ENCODE results near the gene FAM83D. TPM values are rescaled to one million over a fixed set of nuclear protein-coding genes. Genes with fewer than 3 reads are reported as not detected.
"Not testable (repeated sequence)": the region's sequence is repeated elsewhere in the genome, so short reads cannot be mapped to it uniquely, and the experiment has no call there.

FAM83D gene
- total RNA-seq, 1 experiment from 2014 or later: 18.4 TPM

DNA sequence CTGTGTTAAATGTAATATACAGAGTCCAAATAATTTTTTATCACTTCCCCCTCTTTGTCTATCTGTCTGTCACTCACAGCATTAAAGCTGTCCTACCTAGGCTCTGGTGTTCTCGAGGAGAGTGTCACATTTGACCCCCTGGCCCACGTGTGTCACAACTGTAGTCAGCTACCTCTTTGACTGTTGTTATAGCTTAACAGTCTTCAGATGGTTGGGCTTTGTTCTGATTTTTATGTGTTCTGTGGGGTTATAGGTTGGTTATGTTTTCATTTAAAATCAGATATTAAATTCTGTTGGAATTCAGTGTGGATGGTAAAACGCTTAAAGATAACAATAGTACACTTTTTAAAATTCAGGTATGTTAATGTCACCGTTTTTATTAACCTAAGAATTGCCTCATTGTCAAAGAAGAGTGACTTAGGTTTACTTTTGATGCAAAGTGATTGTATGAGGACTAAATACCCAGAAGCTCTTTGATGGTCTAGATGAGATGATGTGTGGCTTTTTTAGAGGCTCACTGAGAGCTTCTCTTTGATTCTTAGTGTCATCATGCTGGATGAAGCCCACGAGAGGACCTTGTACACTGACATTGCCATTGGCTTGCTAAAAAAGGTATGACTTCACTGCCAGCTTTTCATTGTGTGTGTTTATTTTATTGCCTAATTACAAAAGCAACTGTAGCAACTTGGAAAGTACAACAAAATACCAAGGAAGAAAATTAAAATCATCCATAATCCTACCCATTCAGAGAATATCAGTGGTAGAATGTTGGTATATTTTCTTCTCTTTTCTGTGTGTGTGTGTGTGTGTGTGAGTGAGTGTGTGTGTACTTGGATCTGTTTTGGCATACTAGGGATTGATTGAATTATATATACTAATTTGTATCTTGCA lies 65.8 kb downstream of the FAM83D start:
- peaks cover 47% of the 10 kb centered on the region for H3K36me3 Mint-ChIP-seq (ENCODE audit: insufficient read depth, unreplicated experiment)
- H3K4me1 Mint-ChIP-seq (ENCODE audit: insufficient read depth, unreplicated experiment): peaks cover 10% of the 10 kb centered on the region
- TF ChIP-seq, protein P1, sequence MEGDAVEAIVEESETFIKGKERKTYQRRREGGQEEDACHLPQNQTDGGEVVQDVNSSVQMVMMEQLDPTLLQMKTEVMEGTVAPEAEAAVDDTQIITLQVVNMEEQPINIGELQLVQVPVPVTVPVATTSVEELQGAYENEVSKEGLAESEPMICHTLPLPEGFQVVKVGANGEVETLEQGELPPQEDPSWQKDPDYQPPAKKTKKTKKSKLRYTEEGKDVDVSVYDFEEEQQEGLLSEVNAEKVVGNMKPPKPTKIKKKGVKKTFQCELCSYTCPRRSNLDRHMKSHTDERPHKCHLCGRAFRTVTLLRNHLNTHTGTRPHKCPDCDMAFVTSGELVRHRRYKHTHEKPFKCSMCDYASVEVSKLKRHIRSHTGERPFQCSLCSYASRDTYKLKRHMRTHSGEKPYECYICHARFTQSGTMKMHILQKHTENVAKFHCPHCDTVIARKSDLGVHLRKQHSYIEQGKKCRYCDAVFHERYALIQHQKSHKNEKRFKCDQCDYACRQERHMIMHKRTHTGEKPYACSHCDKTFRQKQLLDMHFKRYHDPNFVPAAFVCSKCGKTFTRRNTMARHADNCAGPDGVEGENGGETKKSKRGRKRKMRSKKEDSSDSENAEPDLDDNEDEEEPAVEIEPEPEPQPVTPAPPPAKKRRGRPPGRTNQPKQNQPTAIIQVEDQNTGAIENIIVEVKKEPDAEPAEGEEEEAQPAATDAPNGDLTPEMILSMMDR (IDR thresholded peaks at IDR 0.05; ENCODE audit: unreplicated experiment): no peak
- ChIA-PET POLR2A (interaction anchor here (1.1 kb wide), 1 partner anchor 65 kb away, joined by 3 read pairs; no protein-coding TSS in a partner anchor), CTCF (interaction anchor here (0.7 to 2.2 kb wide), 3 partner anchors 54 to 345 kb away, joined by 3 to 10 read pairs (median 5); no protein-coding TSS in a partner anchor)
- H3K9me3 Mint-ChIP-seq (ENCODE audit: unreplicated experiment): no peaks in the 10 kb centered on the region
- BruUV-seq (replicated peaks): no TSS peak
- no peak for DNase-seq (ENCODE audit: unreplicated experiment)
- intact Hi-C loops (cut with micrococcal nuclease): no loop called here
- H3K4me3 Mint-ChIP-seq (ENCODE audit: unreplicated experiment): no peak overlapping the region
- H3K27me3 Mint-ChIP-seq (ENCODE audit: insufficient read depth, unreplicated experiment): no peaks in the 10 kb centered on the region
- no peak overlapping the region for H3K27ac Mint-ChIP-seq (ENCODE audit: low read depth, unreplicated experiment)

DNA sequence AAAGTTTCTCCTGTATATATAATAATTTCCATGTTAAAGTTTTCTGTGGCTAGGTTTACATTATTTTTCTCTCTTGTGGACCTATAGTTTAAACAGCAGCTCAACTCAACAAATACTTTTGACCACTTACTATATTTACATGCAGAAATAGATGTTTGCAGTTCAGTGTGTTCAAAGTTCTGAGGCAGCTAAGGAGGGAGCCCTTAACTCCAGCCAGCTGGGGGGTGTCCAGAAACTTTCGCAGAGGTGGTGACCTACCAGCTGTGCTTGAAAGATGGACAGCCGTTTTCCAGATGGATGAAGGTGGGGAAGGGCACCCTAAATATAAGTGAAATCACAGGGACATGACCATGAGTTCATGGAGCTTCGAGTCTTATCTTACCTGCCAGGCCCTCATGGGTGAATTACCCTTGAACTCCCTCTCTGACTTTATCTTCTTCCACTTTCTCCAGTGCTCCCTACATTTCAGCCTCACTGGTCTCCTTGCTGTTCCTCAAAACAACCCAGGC lies 69.4 kb downstream of the FAM83D start:
- intact Hi-C loops (cut with micrococcal nuclease): no loop called here
- BruUV-seq (replicated peaks): no TSS peak
- H3K4me1 Mint-ChIP-seq (ENCODE audit: insufficient read depth, unreplicated experiment): peaks cover 10% of the 10 kb centered on the region
- no peak overlapping the region for H3K4me3 Mint-ChIP-seq (ENCODE audit: unreplicated experiment)
- ChIA-PET CTCF (interaction anchor here (0.5 to 3.1 kb wide), 6 partner anchors 8 to 1804 kb away, joined by 3 to 15 read pairs (median 3); partner anchors contain the start of gene DHX35), POLR2A (interaction anchor here (0.6 to 1.8 kb wide), 6 partner anchors 9 to 46 kb away, joined by 3 to 13 read pairs (median 4); partner anchors contain the start of gene DHX35)
- no peaks in the 10 kb centered on the region for H3K9me3 Mint-ChIP-seq (ENCODE audit: unreplicated experiment)
- H3K27ac Mint-ChIP-seq (ENCODE audit: low read depth, unreplicated experiment): no peak overlapping the region
- H3K36me3 Mint-ChIP-seq (ENCODE audit: insufficient read depth, unreplicated experiment): peaks cover 48% of the 10 kb centered on the region
- no peak for DNase-seq (ENCODE audit: unreplicated experiment)
- TF ChIP-seq, protein P1 (IDR thresholded peaks at IDR 0.05; ENCODE audit: unreplicated experiment): no peak
- no peaks in the 10 kb centered on the region for H3K27me3 Mint-ChIP-seq (ENCODE audit: insufficient read depth, unreplicated experiment)

DNA sequence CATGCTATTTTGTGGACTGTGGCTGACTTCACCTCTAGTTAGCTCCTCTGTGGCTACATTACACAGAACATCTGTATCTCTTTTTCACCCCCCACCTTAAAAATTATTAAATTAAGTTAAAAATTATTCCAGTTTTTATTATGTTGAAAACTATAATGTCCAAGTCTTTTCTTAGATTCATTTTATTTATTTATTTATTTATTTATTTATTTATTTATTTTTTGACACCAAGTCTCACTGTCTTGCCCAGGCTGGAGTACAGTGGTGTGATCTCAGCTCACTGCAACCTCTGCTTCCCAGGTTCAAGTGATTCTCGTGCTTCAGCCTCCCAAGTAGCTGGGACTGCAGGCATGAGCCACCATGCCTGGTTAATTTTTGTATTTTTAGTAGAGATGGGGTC lies 70.6 kb downstream of the FAM83D start:
- H3K4me1 Mint-ChIP-seq (ENCODE audit: insufficient read depth, unreplicated experiment); H3K4me3 Mint-ChIP-seq (ENCODE audit: unreplicated experiment); H3K27me3 Mint-ChIP-seq (ENCODE audit: insufficient read depth, unreplicated experiment); H3K9me3 Mint-ChIP-seq (ENCODE audit: unreplicated experiment); H3K27ac Mint-ChIP-seq (ENCODE audit: low read depth, unreplicated experiment); DNase-seq (ENCODE audit: unreplicated experiment); BruUV-seq (replicated peaks); intact Hi-C loops (cut with micrococcal nuclease): not testable (repeated sequence)
- ChIA-PET POLR2A (interaction anchor here (0.6 to 2.6 kb wide), 2 partner anchors 33 to 1477 kb away, joined by 3 to 8 read pairs; no protein-coding TSS in a partner anchor), CTCF (interaction anchor here (0.6 to 2.5 kb wide), 5 partner anchors 8 to 553 kb away, joined by 3 to 11 read pairs (median 4); no protein-coding TSS in a partner anchor)
- peaks cover 48% of the 10 kb centered on the region for H3K36me3 Mint-ChIP-seq (ENCODE audit: insufficient read depth, unreplicated experiment)

GRCh38 chr20:38997622-38998021 lies 71.4 kb downstream of the FAM83D start:
- no peaks in the 10 kb centered on the region for H3K27me3 Mint-ChIP-seq (ENCODE audit: insufficient read depth, unreplicated experiment)
- no peak overlapping the region for H3K4me3 Mint-ChIP-seq (ENCODE audit: unreplicated experiment)
- H3K36me3 Mint-ChIP-seq (ENCODE audit: insufficient read depth, unreplicated experiment): peaks cover 48% of the 10 kb centered on the region
- no peaks in the 10 kb centered on the region for H3K9me3 Mint-ChIP-seq (ENCODE audit: unreplicated experiment)
- ChIA-PET POLR2A (interaction anchor here (2.6 kb wide), 1 partner anchor 33 kb away, joined by 8 read pairs; no protein-coding TSS in a partner anchor), CTCF (interaction anchor here (0.7 to 2.5 kb wide), 3 partner anchors 9 to 223 kb away, joined by 3 to 11 read pairs (median 3); no protein-coding TSS in a partner anchor)
- DNase-seq (ENCODE audit: unreplicated experiment): no peak
- BruUV-seq (replicated peaks): no TSS peak
- no peak overlapping the region for H3K27ac Mint-ChIP-seq (ENCODE audit: low read depth, unreplicated experiment)
- H3K4me1 Mint-ChIP-seq (ENCODE audit: insufficient read depth, unreplicated experiment): peaks cover 5% of the 10 kb centered on the region
- TF ChIP-seq, protein P1 (IDR thresholded peaks at IDR 0.05; ENCODE audit: unreplicated experiment): no peak
- intact Hi-C loops (cut with micrococcal nuclease): no loop called here
